GM10248 (cell line): ENCODE results near the gene CTDSPL.

Source experiments
- CTCF ChIA-PET: fragments of 300-600 bp; sonication (Branson Sonifier 250); formaldehyde crosslinking; extraction: SDS; loops from one replicate; lab custom pipeline; 2021; ENCODE audit warnings: antibody characterized with exemption; lab: Yijun Ruan, JAX
- POLR2A ChIA-PET: fragments of 350-650 bp; sonication (Branson Sonifier 250); formaldehyde crosslinking; extraction: SDS; loops from one replicate; lab custom pipeline; 2020; ENCODE audit warnings: antibody characterized with exemption; lab: Yijun Ruan, JAX
- DNase-seq: peaks from one replicate; pipeline ENCODE4 v3.0.0; 2012; ENCODE audit errors: extremely low spot score
- TF ChIP-seq, protein P1 (sequence below): IDR thresholded peaks from 2 replicates; pipeline ENCODE4 v1.5.1; 2012; ENCODE audit warnings: mild to moderate bottlenecking, low read depth; ENCODE audit errors: extremely low read depth, missing control alignments, control extremely low read depth

The CTDSPL gene

DNA sequence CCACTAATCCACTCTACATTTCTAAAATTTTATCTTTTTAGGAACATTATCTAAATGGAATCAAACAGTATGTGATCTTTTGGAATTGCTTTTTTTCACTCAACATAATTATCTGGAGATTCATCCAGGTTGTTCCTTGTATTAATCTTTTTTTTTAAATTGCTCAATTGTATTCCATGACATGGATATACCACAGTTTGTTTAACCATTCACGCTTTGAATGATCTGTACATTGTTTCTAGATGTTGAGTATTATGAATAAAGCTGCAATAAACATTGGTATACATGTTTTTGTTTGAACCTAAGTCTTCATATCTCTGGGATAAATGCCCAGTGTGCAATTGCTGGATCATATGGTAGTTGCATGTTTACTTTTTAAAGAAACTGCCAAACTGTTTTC, 5.5 kb downstream of the CTDSPL start:
- TF ChIP-seq, protein P1, sequence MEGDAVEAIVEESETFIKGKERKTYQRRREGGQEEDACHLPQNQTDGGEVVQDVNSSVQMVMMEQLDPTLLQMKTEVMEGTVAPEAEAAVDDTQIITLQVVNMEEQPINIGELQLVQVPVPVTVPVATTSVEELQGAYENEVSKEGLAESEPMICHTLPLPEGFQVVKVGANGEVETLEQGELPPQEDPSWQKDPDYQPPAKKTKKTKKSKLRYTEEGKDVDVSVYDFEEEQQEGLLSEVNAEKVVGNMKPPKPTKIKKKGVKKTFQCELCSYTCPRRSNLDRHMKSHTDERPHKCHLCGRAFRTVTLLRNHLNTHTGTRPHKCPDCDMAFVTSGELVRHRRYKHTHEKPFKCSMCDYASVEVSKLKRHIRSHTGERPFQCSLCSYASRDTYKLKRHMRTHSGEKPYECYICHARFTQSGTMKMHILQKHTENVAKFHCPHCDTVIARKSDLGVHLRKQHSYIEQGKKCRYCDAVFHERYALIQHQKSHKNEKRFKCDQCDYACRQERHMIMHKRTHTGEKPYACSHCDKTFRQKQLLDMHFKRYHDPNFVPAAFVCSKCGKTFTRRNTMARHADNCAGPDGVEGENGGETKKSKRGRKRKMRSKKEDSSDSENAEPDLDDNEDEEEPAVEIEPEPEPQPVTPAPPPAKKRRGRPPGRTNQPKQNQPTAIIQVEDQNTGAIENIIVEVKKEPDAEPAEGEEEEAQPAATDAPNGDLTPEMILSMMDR, result no peak
- ChIA-PET POLR2A (no interaction called here), CTCF (interaction anchor here (1.3 to 5.8 kb wide), 5 partner anchors 10 to 137 kb away, joined by 3 to 46 read pairs (median 6); no protein-coding TSS in a partner anchor)
- no peak for DNase-seq

- POLR2A ChIA-PET, result no interaction called here
- CTCF ChIA-PET, result interaction anchor here (1.1 to 3.6 kb wide), 3 partner anchors 16 to 96 kb away, joined by 3 to 16 read pairs (median 5); no protein-coding TSS in a partner anchor
- TF ChIP-seq, protein P1, result no peak
- DNase-seq, result no peak
These were observed 10.2 kb downstream of the CTDSPL start for GRCh38 chr3:37871858-37872257.

GRCh38 chr3:37872413-37873160, 10.9 kb downstream of the CTDSPL start:
- ChIA-PET CTCF (interaction anchor here (1.5 to 3.6 kb wide), 4 partner anchors 17 to 102 kb away, joined by 3 to 16 read pairs (median 8); no protein-coding TSS in a partner anchor), POLR2A (no interaction called here)
- no peak for DNase-seq
- TF ChIP-seq, protein P1, result no peak

DNA sequence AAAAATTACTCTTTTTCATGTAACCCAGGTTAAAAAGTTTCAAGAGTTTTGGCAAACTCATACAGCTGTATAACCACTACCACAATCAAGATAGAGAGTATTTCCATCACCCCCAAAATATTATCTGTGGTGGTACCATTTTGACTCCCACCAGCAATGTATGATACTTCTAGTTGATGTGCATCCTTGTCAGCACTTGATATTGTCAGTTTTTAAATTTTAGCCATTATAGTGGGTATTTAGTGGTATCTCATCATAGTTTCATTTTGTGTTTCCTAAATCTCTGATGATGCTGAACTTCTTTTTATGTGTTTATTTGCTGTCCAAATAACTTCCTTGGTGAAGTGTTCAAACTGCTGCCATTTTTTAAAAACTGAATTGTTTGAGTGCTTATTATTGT, 14.6 kb downstream of the CTDSPL start:
- TF ChIP-seq, protein P1, result no peak
- POLR2A ChIA-PET, result no interaction called here
- CTCF ChIA-PET, result no interaction called here
- no peak for DNase-seq

- TF ChIP-seq, protein P1, result no peak
- POLR2A ChIA-PET, result no interaction called here
- CTCF ChIA-PET, result interaction anchor here (1.6 to 3.9 kb wide), 3 partner anchors 27 to 115 kb away, joined by 3 to 11 read pairs (median 3); no protein-coding TSS in a partner anchor
- DNase-seq, result no peak
These were observed 21.0 kb downstream of the CTDSPL start for GRCh38 chr3:37882711-37883110.

DNA sequence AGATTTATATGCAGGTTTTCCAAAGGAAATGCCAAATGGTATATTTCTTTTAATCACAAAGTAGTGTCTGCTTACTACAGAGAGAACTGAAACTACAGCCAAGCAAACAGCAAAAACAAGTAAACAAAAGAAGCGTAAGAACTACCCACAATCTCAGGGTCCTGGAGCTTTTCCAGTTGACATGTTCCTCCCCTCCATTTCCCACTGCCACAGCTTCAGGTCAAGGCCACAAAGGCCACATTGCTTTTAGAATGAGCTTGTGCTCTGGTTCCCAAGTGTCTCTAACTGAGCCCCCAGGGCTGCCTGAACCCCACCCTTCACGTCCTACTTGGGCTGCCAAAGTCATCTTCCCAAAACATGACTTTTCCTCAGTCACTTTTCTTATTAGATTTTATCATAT, 24.1 kb downstream of the CTDSPL start:
- DNase-seq, result no peak
- CTCF ChIA-PET, result interaction anchor here (1.5 to 3.7 kb wide), 2 partner anchors 30 to 82 kb away, joined by 3 to 13 read pairs; no protein-coding TSS in a partner anchor
- POLR2A ChIA-PET, result no interaction called here
- TF ChIP-seq, protein P1, result no peak
